ENCODE measurements around the gene COL13A1.

Gene COL13A1

DNA sequence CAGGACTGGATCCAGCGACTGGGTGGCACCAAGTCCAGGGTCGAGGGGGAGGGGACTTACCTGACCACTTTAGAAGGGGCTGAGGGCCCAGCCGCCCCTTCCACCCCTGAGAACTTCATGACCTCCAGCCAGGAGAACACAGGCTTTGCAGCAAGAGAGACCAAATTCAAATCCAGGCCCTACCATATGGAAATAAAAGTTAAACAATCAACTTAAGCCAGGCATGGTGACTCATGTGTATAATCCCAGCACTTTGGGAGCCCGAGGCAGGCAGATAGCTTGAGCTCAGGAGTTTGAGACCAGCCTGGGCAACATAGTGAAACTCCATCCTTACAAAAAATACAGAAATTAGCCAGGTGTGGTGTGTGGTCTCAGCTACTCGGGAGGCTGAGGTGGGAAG, 61.9 kb downstream of the COL13A1 start:
- DNase-seq (ENCODE audit: low read depth), result peak; percentile 37
- TF ChIP-seq, protein P1, sequence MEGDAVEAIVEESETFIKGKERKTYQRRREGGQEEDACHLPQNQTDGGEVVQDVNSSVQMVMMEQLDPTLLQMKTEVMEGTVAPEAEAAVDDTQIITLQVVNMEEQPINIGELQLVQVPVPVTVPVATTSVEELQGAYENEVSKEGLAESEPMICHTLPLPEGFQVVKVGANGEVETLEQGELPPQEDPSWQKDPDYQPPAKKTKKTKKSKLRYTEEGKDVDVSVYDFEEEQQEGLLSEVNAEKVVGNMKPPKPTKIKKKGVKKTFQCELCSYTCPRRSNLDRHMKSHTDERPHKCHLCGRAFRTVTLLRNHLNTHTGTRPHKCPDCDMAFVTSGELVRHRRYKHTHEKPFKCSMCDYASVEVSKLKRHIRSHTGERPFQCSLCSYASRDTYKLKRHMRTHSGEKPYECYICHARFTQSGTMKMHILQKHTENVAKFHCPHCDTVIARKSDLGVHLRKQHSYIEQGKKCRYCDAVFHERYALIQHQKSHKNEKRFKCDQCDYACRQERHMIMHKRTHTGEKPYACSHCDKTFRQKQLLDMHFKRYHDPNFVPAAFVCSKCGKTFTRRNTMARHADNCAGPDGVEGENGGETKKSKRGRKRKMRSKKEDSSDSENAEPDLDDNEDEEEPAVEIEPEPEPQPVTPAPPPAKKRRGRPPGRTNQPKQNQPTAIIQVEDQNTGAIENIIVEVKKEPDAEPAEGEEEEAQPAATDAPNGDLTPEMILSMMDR (conservative IDR thresholded peaks at IDR 0.05; ENCODE audit: low read length), result no peak
- H3K4me3 ChIP-seq (ENCODE audit: low read length), result no peak overlapping the region

DNA sequence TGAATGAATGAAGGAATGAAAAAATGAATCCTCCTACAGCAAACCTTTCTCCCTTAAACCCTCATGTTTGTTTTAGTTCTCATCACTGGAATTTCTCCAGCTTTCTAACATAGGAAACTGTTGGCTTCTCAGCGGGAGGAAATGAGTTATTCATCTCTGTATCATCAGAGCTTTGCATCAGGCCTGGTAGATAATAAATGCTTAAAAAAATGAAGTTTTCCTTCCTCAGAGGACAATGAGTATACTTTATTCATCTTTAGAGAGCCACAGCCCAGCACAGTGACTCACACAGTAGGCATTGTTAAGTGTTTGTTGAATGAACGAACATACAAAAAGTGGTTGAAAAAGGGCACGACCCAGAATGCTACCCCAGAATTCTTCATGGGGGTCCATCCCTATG, 62.6 kb downstream of the COL13A1 start:
- DNase-seq (ENCODE audit: low read depth), result peak; percentile 88
- TF ChIP-seq, protein P1 (conservative IDR thresholded peaks at IDR 0.05; ENCODE audit: low read length), result no peak
- H3K4me3 ChIP-seq (ENCODE audit: low read length), result no peak overlapping the region

DNA sequence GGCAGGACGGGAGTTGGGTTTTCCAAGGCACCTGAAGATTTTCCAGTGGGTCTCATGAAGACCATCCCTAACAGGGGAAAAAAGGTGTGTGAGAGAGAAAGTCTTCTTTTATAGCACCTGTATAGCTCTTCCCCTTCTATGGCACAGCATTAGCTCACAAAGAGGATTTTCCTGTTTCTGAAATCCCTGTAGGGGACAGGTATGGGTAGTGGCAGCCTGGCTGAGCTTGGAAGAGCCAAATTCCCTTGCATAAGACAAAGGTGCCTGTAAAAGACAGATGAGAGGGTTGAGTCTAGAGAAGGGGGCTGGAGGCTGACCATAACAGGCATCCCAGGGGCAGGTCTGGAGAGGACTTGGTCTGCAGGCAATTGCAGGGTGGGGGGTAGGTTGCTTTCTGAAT, 63.7 kb downstream of the COL13A1 start:
- no peak overlapping the region for H3K4me3 ChIP-seq (ENCODE audit: low read length)
- TF ChIP-seq, protein P1 (conservative IDR thresholded peaks at IDR 0.05; ENCODE audit: low read length), result no peak
- no peak for DNase-seq (ENCODE audit: low read depth)

DNA sequence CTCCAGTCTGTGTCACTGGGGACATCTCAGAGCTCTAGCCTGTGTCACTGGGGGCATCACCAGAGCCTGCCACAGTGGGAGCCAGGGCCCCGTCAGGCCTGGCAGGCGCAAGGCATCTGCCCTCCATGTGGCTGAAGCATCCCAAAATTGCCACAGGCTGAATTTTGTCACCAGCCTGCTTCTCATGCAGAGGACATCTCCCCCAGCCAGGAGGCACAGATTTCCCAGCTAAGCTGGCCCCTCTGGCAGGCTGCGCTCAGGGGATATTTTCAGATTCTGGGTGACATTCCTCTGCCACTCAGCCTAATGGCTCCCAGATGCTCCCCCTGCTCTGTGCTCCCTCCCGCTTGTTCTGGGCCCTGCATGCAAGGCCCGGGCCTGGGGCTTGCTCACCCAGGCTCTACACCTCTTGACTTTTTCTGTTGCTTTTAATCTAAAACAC, 64.6 kb downstream of the COL13A1 start:
- no peak overlapping the region for H3K4me3 ChIP-seq (ENCODE audit: low read length)
- peak; percentile 52 for DNase-seq (ENCODE audit: low read depth)
- TF ChIP-seq, protein P1 (conservative IDR thresholded peaks at IDR 0.05; ENCODE audit: low read length), result no peak

DNA sequence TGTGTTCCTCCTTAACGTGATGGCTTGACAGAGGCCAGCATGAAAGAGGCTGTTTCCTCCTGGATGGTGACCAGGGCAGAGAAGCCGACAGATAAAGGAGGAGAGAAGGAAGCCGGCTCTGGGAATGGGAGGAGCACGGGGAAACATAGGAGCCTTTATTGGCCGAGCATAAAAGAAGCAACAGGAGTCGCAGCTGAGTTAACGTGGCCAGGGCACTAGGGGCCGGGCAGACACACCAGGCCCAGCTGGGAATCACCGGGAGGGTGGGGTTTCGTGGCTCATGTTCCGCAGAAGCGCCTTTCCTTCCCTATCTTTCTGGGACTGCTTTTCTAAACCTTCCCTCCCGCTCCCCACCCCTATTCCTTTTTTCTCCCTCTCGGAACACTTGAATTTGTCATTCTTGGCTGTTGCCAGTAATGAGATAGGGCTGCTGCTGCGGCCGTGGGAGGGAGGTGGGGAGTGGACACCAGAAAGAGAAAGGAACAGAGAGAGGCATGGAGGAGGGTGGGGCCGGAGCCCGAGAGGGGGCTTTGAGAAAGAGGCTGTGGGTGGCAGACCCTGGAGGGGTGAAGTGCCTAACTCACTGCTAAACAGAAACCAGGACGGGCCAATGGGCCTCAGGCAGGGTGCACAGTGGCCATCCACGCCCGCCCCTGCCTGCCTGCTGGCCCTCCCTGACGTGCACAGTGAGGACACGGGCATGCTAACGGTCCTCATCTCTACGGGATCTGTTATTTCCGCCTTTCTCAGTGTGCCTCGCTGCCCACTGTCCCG, 65.2 kb downstream of the COL13A1 start:
- TF ChIP-seq, protein P1 (conservative IDR thresholded peaks at IDR 0.05; ENCODE audit: low read length), result peak; percentile 24
- peak overlapping the region; percentile 27 for H3K4me3 ChIP-seq (ENCODE audit: low read length)
- peak; percentile 74 for DNase-seq (ENCODE audit: low read depth)

DNA sequence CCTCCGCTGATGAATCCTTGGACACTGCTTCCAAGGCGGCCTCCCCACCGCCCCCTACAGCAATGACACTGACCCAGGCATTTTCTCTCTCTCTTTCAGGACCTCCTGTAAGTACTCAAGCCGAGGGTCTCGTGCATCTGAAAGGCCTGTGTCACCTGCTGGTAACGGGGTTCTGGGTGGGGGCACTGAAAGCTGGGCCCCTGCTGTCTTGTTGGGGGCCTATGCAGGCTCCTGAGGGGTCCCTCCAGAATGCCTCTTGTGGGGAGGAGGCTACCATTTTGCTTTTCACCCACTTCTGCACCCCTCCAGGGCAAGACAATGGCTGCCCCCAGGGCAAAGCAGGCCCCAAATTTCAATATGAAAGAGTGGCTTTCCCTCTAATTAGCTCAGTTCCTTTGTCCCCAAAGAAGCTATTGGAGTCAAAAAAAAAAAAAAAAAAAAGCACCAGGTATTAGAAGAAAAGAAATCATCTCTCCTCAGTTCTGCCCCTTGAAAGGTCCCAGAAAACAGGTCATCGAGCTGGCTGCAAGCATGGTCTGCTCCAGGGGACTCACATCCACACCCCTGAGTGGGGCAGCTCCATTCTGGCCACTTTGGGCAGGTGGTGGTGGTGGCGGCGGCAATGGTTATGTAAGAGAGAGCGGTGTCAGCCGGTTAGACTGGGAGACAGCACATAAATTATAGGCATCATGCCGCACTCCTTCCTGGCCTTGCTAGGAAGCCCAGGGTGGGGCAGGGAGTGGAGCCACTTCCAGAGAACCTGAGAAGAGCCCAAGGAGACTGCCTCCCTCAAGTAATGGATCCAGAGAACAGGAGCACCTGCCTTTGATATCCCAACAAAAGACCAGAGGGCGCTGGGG, 66.2 kb downstream of the COL13A1 start:
- H3K4me3 ChIP-seq (ENCODE audit: low read length), result no peak overlapping the region
- DNase-seq (ENCODE audit: low read depth), result no peak
- TF ChIP-seq, protein P1 (conservative IDR thresholded peaks at IDR 0.05; ENCODE audit: low read length), result no peak
